Posterior vena cava (tissue), 2 donors: Measurements from ENCODE around the gene CTSH. TPM values are rescaled to one million over a fixed set of nuclear protein-coding genes. Genes with fewer than 3 reads are reported as not detected.

Source experiments
- DNase-seq: peaks from one replicate; pipeline ENCODE4 v3.0.0-alpha.2; 2020; ENCODE audit warnings: low spot score
- intact Hi-C, 2 donors: fragments of 100-400 bp; cut with DNase I; formaldehyde crosslinking; loops; one replicate each; pipeline versions ENCODE4 v1.14.1 to v1.14.2; 2022 to 2023
- total RNA-seq, 2 donors: library from RNA; stranded (reverse); fragmentation: NEBNext Ultra II Directional; extraction: Animal tissue kit (Norgen Biotek cat#: 25700); gene quantifications; one replicate each; pipeline ENCODE4 v1.2.1, GENCODE V29; 2021
- donor health status: DM: yes; HTN: yes; CAD: no.
- donor health status: DM: yes; HTN: yes; CAD: no.

Gene CTSH
- total RNA-seq, 2 donors from 2014 or later = 40.0 to 129 TPM

DNA sequence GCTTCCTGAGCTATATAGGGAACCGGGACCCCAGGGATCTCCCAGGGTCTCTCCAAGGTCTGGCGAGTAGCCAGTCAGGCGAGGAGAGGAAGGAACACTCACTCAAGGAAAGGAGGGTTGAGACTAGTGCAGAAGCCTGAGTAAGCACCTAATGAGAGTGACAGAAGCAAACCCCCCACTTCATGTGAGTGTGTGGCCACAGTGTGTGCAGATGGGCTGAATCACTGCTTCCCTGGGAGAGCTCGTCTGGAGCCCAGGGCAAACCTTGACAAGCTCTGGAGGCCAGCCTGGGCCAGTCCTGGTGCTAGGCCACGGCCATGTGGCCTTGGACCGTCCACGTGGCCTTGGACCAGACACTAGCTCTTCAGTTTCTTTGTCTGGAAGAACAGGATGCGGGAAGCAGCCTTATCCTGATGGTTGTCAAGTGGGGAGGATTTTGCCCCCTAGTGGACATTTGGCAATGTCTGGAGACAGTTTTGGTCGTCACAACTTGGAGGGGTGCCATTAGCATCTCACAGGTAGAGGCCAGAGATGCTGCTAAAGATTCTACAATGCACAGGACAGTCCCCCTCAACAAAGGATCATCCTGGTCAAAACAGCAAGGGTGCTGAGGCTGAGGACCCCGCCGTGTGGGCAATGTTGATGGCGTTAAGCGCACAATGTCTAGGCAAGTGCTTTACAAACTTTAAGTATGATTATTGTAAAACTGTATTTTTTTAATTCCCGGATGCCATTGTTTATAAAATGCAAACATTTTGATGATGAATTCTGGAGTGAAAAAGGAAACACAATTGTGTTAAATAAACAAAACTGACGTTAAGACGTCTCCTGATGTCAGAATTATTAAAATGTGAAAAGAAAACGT lies 34.8 kb upstream of the CTSH start:
- no peak for DNase-seq
- intact Hi-C loops = loop anchor here in 1 of 2 donors (2.0 kb wide), 1 partner anchor 71 kb away; no protein-coding TSS in a partner anchor

DNA sequence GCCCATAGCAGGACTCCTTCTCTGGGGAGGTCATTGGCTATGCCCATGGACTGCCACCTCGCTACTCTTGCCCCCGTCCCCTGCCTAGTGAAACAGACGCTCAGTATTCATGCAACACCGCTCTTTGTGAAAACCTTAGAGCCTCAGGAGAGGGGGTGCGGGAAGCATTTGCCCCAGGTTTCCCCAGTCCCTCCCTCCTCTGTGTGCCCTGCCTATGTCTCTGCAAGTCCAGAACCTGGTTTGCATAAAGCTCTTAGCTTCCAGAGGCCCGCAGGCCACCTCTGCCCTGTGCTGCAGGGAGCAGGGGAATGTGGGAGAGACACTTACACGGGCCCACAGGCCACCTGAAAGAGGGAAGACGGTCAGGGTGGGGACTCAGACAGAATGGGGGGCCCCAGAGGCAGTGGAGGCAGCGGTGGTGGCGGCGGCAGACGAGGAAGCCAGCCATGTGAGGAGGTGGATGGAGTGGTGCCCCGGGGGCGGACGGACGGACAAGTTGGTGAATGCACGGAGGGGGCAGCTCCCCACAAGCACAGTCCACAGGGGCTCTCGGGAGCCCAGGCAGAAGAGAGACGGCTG lies 33.8 kb upstream of the CTSH start:
- intact Hi-C loops = loop anchor here in 1 of 2 donors (2.0 kb wide), 1 partner anchor 70 kb away; no protein-coding TSS in a partner anchor

DNA sequence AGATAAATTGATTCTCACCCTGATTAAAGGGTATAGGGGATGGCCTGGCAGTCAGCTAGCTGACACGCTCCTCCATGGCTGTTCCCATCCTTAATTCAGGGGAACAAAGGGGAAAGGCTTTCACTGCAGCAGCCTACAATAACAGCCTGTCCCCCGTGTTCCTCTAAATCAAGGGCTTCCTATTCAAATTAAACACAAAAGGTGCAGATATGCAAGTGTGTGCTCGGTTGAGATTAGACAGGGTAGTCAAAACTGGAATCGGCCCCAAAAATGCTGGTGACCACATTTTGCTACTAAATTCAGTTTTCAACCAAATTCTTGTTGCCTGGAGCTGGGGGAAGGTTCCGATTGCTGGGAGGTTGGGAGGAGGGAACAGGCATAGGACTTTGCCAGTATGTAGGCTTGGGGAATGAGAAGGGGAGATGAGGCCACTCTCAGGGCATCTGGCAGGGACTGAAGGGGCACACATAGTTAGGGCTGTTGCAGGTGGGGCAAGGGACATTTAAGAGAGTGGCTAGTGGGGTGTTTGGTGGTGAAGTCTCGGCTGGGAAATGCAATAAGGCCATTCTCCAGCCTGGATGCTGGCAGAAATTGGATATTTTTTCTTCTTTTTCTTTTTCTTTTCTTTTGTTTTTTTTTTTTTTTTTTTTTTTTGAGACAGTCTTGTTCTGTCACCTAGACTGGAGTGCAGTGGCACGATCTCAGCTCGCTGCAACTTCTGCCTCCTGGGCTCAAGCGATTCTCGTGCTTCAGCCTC lies 32.9 kb upstream of the CTSH start:
- DNase-seq = no peak
- intact Hi-C loops = loop anchor here in 1 of 2 donors (2.0 kb wide), 1 partner anchor 69 kb away; no protein-coding TSS in a partner anchor

More for the DNA sequence above, 33.8 kb upstream of the CTSH start:
- DNase-seq = no peak

DNA sequence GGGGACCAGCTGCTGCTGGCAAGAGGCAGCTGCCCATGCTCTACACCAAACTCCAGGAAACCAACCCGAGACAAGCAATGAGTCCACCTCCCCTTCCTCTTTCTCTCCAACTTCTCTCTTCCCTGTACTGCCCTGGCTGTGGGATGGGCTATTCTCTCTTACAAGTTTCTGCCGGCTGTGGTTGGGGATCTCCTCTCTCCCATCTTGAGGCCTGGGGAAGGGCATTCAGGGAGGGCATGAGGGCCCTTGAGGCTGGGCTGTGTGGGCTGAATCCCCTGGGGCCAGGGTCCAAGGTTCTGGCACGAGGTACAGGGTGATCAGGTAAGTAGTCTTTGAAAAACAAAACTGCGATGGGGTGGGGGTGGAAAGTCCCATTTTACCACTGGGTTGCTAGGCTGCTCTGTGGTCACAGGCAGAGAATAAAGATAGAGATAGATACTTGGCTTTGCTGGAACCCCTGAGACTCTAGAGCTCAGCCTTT lies 32.3 kb upstream of the CTSH start:
- DNase-seq = no peak
- intact Hi-C loops = no loop called here

DNA sequence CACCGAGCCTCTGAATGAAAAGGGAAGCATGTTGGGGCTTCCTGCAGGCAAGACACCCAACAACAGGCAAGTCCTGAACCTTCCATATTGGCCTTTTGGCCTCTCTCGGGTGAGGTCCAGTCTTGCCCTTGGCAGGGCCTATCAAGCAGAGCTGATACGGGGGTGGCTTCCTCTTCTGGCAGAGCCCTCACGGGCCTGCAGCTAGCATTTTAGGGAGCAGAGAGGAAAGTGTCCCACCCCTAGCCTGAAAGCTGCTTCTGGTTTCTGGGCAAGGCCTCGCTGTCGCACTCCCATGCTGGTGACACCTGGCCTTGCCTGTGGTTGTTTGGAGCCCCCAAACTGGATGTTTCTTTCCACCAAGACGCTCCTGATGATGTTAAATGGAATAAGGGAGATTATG lies 31.8 kb upstream of the CTSH start:
- intact Hi-C loops = no loop called here
- DNase-seq = no peak

DNA sequence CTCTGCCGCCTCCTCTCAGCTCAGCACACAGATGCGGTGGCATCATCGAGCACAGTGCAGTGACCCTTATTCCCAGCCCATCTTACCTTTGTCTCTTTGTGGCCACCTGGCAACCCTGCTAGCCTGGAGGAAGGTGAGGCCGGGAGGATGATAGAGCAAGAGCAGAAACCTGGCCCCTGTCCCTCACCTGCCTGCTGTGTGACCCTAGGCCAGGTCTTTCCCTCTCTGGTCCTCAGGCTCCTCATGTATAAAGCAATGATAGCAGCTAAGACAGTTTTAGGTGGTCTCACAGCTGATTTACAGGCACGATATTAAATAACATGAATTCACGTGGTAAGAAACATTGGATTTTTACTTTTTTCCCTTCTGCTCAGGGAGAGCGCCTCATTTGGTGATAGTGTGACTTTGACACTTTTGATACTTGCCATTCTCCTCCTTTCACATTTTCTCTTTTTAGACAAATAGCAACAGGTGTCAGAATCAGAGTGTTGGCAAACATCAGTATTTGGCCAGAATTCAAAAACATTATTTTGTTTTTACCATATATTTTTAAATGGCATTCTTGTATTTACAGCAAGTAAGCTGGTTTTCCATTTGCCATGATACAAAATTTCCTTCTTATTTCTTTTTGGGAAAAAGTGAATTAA lies 29.5 kb upstream of the CTSH start:
- DNase-seq = no peak
- intact Hi-C loops = no loop called here

DNA sequence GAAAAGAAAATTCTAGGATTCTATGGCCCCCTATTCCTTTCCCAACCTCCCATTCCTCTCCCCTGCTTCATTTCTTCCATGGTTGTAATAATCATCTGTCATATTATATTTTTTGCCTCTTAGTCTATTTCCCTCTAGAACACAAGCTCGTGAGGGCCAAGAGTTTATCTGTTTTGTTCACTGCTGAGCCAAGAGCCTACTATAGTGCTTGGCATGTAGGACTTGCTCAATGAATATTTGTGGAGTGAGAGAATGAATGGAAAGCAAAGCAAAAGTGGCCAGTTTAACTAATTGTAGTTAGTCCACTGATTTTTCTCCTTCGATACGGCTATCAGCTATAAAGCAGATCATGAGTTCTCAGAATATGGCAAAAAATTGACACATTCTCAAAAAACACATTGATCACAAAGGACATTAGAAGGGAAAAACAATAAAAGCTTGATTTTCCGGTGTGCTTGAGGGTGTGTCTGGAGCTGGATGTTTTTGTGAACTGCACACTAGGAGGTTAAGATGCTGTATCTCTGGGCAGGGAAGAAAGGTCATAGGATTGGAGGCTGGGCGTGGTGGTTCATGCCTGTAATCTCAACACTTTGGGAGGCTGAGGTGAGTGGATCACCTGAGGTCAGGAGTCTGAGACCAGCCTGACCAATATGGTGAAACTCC lies 25.0 kb upstream of the CTSH start:
- no peak for DNase-seq
- intact Hi-C loops = no loop called here

DNA sequence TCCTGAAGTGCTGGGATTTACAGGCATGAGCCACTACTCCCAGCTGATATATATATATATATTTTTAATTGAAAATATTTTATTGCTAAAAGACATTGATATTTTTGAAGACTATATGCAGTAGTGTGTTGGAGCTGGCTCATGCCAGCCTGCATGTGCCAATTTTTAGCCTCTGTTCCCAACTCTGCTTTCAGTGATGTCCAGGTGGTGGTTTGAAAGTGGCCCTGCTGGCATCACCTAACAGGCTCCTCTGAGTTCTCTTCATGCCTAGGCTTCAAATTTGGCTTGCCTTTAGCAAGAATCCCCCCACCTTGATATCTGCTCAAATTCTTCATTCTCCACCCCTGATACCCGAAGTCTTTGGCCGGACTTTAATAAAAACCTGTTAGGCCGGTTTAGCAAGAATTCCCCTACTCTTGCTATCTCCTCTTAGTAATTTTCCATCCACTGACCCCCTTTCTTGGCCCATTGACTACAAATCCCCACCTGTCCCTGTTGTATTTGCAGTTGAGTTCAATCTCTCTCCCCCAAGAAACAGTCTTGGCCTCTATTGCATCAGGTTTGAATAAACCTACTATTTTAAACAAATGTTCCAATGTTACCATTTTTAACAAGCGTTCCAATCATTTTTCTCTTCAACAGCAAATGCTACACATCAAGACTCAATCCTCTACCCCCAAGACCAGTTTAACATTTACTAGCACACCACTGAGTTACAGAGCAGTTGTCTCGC lies 23.9 kb upstream of the CTSH start:
- DNase-seq = no peak
- intact Hi-C loops = no loop called here

DNA sequence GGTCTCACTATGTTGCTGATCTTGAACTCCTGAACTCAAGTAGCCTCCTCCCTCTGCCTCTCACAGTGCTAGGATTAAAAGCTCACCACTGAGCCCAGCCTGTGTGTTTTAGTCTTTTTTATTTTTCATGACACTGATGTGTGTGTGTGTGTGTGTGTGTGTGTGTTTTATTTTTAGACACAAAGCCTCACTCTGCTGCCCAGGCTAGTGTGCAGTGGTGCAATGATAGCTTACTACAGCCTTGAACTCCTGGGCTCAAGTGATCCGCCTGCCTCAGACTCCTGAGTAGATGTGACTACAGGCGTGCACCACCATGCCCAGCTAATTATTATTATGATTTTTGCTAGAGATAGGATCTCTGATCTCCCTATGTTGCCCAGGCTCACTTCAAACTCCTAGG lies 23.3 kb upstream of the CTSH start:
- intact Hi-C loops = no loop called here
- no peak for DNase-seq

DNA sequence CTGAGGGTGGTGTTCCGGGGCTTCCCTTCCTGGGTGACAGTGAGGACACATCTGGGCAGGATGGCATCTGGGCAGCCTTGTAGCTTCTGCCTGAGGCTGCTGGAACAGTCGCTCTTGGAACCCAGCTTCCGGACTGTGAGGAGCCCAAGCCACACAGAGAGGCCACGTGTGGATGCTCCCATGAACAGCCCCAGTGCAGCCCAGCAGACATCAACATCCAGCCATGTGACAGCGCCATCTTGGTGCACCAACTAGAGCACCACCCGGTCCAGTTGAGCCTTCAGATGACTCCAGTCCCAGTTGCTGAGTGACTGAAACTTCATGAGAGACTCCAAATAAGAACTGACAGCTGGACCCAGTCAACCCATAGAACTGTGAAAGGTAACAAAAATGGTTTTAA lies 15.5 kb upstream of the CTSH start:
- intact Hi-C loops = no loop called here
- DNase-seq = no peak

DNA sequence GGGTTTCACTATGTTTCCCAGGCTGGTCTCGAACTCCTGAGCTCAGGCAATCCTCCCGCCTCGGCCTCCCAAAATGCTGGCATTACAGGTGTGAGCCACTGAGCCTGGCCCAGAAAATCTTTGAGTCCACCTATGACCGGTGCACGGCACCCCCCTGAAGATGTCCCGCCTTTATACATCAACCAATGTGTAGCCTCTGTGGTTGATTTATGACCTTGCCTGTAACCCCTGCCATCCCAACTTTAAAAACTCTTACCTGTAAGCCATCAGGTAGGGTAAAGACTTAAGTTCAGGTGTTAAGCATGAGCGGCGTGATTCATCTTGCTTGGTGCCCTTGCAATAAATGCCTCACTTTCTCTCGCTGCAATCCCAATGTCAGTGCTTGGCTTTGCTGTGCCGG lies 14.5 kb upstream of the CTSH start:
- DNase-seq = no peak
- intact Hi-C loops = no loop called here

DNA sequence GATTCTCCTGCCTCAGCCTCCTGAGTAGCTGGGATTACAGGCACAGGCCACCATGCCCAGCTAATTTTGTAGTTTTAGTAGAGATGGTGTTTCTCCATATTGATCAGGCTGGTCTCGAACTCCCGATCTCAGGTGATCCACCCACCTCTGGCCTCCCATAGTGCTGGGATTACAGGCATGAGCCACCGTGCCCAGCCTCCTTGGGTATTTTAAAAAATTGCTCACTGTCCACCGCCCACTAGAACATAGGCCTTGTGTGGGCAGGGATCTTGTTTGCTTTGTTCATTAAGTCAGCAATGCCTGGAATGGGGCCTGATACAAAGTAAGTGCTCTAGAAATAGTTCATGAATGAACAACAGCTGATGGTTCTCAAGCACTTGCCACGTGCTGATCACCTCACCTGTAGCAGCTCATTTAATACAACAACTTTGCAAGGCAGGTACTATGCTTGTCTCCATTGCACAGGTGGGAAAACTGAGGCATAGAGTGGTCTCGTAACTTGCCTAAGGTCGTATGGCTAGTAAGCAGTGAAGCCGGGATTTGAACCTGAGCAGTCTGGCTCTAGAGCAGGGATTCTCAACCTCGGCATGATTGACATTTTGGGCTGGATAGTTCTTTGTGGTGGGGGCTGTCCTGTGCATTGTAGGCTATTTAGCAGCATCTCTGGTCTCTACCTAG lies 12.7 kb upstream of the CTSH start:
- intact Hi-C loops = no loop called here
- no peak for DNase-seq

DNA sequence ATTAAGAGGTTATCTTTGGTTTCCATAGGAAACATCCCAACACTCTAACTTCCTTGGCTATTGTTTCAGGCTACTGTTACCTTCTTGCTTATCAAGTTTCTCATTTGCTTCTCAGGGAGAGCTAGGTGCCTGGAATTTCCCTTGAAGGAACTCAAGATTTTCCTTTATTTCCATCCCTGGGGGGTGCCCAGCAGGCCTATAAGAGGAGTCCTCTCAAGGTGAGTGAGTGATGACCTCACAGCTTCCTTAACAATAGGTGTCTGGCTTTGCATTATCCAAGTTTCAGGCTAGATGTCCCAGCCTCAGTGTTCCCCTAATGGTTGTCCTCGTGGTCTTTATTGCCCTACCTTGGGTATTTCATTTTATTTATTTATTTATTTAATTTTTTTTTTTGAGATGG lies 12.1 kb upstream of the CTSH start:
- intact Hi-C loops = no loop called here
- DNase-seq = no peak

DNA sequence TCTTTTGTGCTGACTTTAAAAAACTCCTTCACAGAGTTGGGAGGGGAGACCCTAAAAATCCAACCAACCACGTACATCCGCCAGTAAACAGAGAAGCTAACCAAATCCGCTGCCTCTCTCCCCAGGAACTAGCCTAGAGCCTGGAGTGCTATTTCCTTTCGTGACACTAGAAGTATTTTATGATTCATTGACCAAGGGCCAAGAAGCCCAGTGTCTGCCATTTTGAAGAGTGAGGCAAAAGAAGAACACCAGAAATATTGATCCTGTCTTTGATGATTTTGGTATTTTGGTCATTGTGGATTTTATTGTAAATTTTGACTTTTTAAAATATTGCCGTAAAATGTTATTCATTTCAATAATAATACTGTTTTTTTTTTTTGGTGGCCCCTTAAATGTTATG lies 10.5 kb upstream of the CTSH start:
- intact Hi-C loops = no loop called here
- no peak for DNase-seq

DNA sequence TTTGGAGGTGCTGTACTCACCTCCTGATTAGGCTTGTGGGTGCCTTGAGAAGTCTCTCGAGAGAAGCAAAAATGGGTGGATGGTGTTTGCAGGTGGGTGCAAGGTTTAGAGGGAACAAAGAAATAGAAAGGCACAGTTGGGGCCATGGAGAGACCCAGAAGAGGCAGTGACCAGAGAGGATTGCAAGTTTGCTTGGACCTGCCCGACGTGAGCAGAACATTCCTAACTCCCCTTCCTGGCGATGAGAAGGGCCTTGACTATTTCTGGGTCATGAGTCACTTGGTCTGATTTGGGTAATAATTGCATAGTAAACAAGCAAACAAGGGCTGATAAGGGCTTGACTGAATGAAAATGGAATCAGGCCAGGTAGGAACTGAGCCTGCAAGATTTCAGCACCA lies 7.0 kb upstream of the CTSH start:
- DNase-seq = no peak
- intact Hi-C loops = no loop called here

DNA sequence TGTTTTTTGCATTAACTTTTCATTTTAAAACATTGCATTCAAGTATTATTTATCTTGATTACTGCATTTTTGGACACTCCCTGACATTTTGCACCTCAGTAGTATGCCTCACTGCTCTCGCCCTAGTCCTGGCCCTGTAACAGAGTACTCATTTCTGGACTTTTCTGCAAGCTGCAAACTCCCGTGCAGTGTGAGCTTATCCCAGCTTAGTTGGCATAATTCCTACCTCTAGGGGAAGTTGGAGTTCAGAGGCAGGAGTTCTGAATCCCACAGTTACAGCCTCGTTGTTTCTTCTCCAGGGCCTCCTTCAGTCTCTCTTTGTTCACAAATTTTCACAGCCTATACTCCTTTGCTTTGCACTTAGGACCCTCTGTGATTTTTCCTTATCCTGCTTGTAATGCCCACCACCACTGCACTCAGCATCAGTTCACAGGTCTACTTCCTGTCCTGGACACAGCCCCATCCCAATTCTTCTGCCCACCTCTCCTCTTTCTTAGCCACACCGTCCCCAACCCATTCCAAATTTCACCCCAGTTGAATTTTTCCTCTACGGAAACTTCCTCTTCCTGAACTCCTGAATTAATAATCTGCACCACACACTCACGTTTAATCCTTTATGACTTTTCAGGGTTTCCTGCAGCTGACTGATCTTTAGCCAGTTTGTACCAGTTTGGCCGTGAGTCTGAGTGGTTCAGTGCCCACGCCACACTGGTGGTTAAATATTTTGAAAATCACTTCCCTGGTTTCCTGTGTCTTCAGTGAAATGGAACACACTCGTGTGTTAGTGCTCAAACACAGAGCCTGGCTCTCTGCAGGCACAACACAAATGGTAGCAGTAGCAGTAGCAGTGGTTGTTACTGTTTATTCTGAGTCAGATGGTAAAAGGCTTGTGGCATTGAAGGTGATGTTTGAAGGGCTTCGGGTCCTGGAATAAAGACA lies 6.3 kb upstream of the CTSH start:
- DNase-seq = no peak
- intact Hi-C loops = no loop called here

DNA sequence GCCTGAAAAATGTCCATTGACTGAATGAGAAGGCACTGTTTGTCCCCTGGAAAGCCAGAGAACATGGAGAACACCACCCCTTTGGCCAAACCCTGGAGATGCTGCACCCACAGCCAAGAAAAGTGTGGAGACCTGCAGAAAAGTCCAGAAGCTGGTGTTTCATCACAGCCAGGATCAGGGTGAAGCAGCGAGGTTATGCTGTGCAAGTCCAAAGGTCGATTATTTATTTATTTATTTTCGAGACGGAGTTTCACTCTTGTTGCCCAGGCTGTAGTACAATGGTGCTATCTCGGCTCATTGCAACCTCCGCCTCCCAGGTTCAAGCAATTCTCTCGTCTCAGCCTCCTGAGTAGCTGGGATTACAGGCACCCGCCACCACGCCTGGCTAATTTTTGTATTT lies 5.5 kb upstream of the CTSH start:
- no peak for DNase-seq
- intact Hi-C loops = no loop called here
